ENCODE data around the gene KRT78.

KRT78 gene

GRCh38 chr12:52789637-52790426 is 59.0 kb downstream of the KRT78 start:
- no peak for DNase-seq (ENCODE audit: low read depth, low spot score)
- no peak overlapping the region for H3K4me3 ChIP-seq (ENCODE audit: low read length)

GRCh38 chr12:52788876-52789636 is 59.7 kb downstream of the KRT78 start:
- no peak for DNase-seq (ENCODE audit: low read depth, low spot score)
- H3K4me3 ChIP-seq (ENCODE audit: low read length), result no peak overlapping the region

GRCh38 chr12:52788192-52788875 is 60.5 kb downstream of the KRT78 start:
- no peak for DNase-seq (ENCODE audit: low read depth, low spot score)
- no peak overlapping the region for H3K4me3 ChIP-seq (ENCODE audit: low read length)

Data from Jurkat, Clone E6-1 (cell line).